NK-92 treated with Interleukin-12 subunit alpha and Interleukin-12 subunit beta, amount 100 ng/mL, for 24 hours (cell line): ENCODE measurements around the gene CABP4.

Source experiments
- DNase-seq: peaks from one replicate; lab custom pipeline; 2025; lab: John Stamatoyannopoulos, UW

Gene CABP4

GRCh38 chr11:67435727-67436458, 19.3 kb upstream of the CABP4 start:
- no peak for DNase-seq

GRCh38 chr11:67436459-67437081, 18.6 kb upstream of the CABP4 start:
- peak; percentile 73 for DNase-seq

- peak; percentile 80 for DNase-seq
Observed at GRCh38 chr11:67437082-67437808, 17.9 kb upstream of the CABP4 start, which contains the start of gene PTPRCAP. PTPRCAP (minus strand) TSS chr11:67437682; CDS start chr11:67437619, 63 bp downstream.

- no peak for DNase-seq
Observed at GRCh38 chr11:67437809-67438157, 17.4 kb upstream of the CABP4 start.

- no peak for DNase-seq
Observed at GRCh38 chr11:67438158-67438902, 16.8 kb upstream of the CABP4 start.

GRCh38 chr11:67439321-67440228, 15.6 kb upstream of the CABP4 start:
- no peak for DNase-seq

- no peak for DNase-seq
Observed at GRCh38 chr11:67440229-67441097, 14.7 kb upstream of the CABP4 start.

- DNase-seq = no peak
Observed at GRCh38 chr11:67441098-67441563, 14.0 kb upstream of the CABP4 start.

GRCh38 chr11:67441731-67442351, 13.3 kb upstream of the CABP4 start:
- DNase-seq = no peak

GRCh38 chr11:67442504-67443404, 12.4 kb upstream of the CABP4 start:
- DNase-seq = no peak

GRCh38 chr11:67445515-67445914, 9.6 kb upstream of the CABP4 start:
- DNase-seq = no peak

- no peak for DNase-seq
Observed at GRCh38 chr11:67448220-67448609, 6.9 kb upstream of the CABP4 start.

- no peak for DNase-seq
Observed at GRCh38 chr11:67449116-67449844, 5.9 kb upstream of the CABP4 start.

- no peak for DNase-seq
Observed at GRCh38 chr11:67450796-67451657, 4.1 kb upstream of the CABP4 start.

GRCh38 chr11:67451658-67451976, 3.5 kb upstream of the CABP4 start:
- no peak for DNase-seq

- DNase-seq = no peak
Observed at GRCh38 chr11:67452141-67452952, 2.8 kb upstream of the CABP4 start, which contains the start of gene GPR152. GPR152 (minus strand) TSS chr11:67452729; CDS start chr11:67452724, 5 bp downstream.
